Measurements from ENCODE around the gene KLF4.

DNA sequence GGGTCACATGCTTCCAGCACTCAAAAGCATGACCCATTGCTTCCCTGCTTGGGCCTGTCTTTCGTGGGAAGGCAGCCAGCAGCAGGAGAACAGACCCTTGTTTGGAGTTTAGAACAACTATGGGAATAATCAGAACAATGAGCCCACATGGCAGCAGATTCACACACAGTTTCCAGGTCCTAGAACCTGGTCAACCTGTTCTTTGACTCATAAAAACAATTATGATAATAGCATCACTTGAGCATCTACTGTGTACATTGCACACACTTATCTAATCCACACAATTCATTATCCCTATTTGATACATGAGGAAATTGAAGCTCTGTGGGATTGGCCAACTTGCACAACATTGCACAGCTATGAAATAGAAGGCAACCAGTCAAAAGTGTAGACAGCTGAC is 41.7 kb downstream of the KLF4 start:
- TF ChIP-seq CTCF (IDR thresholded peaks at IDR 0.05) (no peak), EP300 (IDR thresholded peaks at IDR 0.05; ENCODE audit: low read depth) (no peak), POLR2AphosphoS5 (IDR thresholded peaks at IDR 0.05) (no peak)
